ENCODE results near the gene CHPF.
A peak's percentile ranks its signal among the peaks of the same experiment; 100 is the strongest.

CHPF gene

DNA sequence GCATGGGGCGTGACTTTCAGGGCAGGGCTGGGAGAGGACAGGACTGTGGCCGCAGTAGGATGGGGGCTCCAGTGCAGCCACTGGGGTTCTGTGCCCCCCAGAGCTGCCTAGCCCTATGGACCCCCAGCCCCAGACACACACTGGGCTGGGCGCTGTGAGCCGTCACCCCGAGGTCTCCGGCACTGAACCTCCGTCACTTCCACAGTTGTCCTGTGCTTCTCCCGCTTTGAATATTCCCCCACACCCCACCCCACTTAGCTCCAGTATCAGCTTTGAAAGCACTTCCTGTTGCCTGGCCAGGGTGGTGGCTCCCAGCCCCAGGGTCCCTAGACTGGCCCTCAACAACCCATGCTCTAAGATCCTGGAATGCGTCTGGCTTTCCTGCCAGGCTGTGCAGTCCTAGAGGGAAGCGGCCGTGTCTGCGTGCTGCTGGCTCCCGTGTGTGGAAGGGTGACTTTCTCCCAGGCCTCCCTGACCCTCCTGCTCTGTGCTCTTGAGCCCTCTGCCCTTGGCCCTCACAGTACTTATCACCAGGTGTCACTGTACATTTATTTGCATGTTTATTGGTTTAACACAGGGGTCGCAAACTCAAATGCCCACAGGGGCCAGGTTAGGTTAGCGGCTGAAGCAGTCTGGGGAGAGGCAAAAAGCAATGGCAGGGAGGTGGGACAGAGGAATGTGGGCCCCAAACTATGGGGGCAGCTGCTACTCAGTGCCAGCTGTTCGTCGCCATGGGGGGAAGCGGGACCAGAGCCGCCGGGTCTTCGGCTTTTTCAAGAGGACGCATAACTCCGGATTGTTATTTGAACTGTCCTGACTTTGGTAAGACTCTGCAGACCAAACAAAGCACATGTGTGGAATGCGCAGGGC is 17.8 kb upstream of the CHPF start:
- Histone ChIP-seq H3K4me3 (ENCODE audit: low read depth, low read length) (peak overlapping the region; percentile 1), H2BK120ac (ENCODE audit: insufficient read depth, low read length, poor library complexity) (peak overlapping the region; percentile 12), H3K18ac (ENCODE audit: low read length) (peak overlapping the region; percentile 40), H3K27ac (ENCODE audit: low read depth, low read length) (peak overlapping the region; percentile 67), H2BK5ac (ENCODE audit: low read depth, low read length, poor library complexity) (peak overlapping the region; percentile 8), H3K4ac (ENCODE audit: low read depth, low read length) (no peak overlapping the region), H4K8ac (ENCODE audit: low read depth, low read length) (peak overlapping the region; percentile 3), H2AK5ac (ENCODE audit: low read length) (peak overlapping the region; percentile 16), H3K9me3 (ENCODE audit: insufficient read depth, low read depth, low read length) (peaks cover 1% of the 10 kb centered on the region), H3K9ac (ENCODE audit: low read length) (no peak overlapping the region), H4K91ac (ENCODE audit: low read depth, low read length) (peak overlapping the region; percentile 16), H3K23ac (ENCODE audit: low read length) (no peak overlapping the region), H3K14ac (ENCODE audit: low read length) (peak overlapping the region; percentile 13), H2BK12ac (ENCODE audit: low read length) (peak overlapping the region; percentile 43), H3K79me2 (ENCODE audit: control insufficient read depth, insufficient read depth, low read length, poor library complexity) (no peaks in the 10 kb centered on the region), H3K36me3 (ENCODE audit: control insufficient read depth in 1 of 2, insufficient read depth in 2 of 2, low read length in 2 of 2) (peaks cover 71 to 76% of the 10 kb centered on the region in 2 experiments), H3K27me3 (ENCODE audit: insufficient read depth, low read length) (no peaks in the 10 kb centered on the region), H3K4me1 (ENCODE audit: control insufficient read depth in 1 of 2, insufficient read depth in 2 of 2, low read length in 2 of 2) (peaks cover 22% of the 10 kb centered on the region in 2 experiments), H4K12ac (ENCODE audit: low read depth, low read length) (no peak overlapping the region), H3K79me1 (ENCODE audit: low read length) (peaks cover 11% of the 10 kb centered on the region), H3K4me2 (ENCODE audit: low read length) (no peak overlapping the region), H2AFZ (ENCODE audit: insufficient read depth, low read length, poor library complexity) (no peak overlapping the region)
- DNase-seq = no peak
- WGBS (ENCODE audit: extremely low coverage, insufficient coverage, insufficient read length) = no CpG with 5 or more reads among the region's 24 CpGs

DNA sequence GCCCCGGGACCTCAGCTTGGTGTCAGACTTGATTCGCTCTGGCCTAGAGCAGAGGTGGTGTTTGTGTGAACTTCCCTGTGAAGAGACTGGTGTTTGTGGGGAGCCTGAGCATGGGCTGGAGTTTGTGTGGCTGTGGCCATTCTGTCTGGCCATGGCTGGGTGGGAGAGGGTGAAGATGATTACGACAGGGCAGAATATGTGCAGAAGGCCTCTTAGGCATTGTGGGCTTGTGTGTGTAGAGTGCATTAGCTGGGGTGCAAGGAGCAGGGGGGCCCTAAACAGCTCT is 17.2 kb upstream of the CHPF start:
- Histone ChIP-seq H3K9me3 (ENCODE audit: insufficient read depth, low read depth, low read length) (peaks cover under 1% of the 10 kb centered on the region), H2BK120ac (ENCODE audit: insufficient read depth, low read length, poor library complexity) (peak overlapping the region; percentile 12), H3K36me3 (ENCODE audit: control insufficient read depth in 1 of 2, insufficient read depth in 2 of 2, low read length in 2 of 2) (peaks cover 74 to 76% of the 10 kb centered on the region in 2 experiments), H3K79me1 (ENCODE audit: low read length) (peaks cover 11% of the 10 kb centered on the region), H2AFZ (ENCODE audit: insufficient read depth, low read length, poor library complexity) (no peak overlapping the region), H4K8ac (ENCODE audit: low read depth, low read length) (peak overlapping the region; percentile 3), H3K27ac (ENCODE audit: low read depth, low read length) (peak overlapping the region; percentile 67), H3K79me2 (ENCODE audit: control insufficient read depth, insufficient read depth, low read length, poor library complexity) (no peaks in the 10 kb centered on the region), H4K91ac (ENCODE audit: low read depth, low read length) (peak overlapping the region; percentile 16), H3K4me3 (ENCODE audit: low read depth, low read length) (peak overlapping the region; percentile 1), H3K4me1 (ENCODE audit: control insufficient read depth in 1 of 2, insufficient read depth in 2 of 2, low read length in 2 of 2) (peaks cover 22% of the 10 kb centered on the region in 2 experiments), H2AK5ac (ENCODE audit: low read length) (peak overlapping the region; percentile 16), H2BK5ac (ENCODE audit: low read depth, low read length, poor library complexity) (peak overlapping the region; percentile 8), H3K23ac (ENCODE audit: low read length) (no peak overlapping the region), H2BK12ac (ENCODE audit: low read length) (peak overlapping the region; percentile 43), H3K14ac (ENCODE audit: low read length) (peak overlapping the region; percentile 13), H3K9ac (ENCODE audit: low read length) (no peak overlapping the region), H3K4ac (ENCODE audit: low read depth, low read length) (no peak overlapping the region), H4K12ac (ENCODE audit: low read depth, low read length) (no peak overlapping the region), H3K27me3 (ENCODE audit: insufficient read depth, low read length) (no peaks in the 10 kb centered on the region), H3K4me2 (ENCODE audit: low read length) (no peak overlapping the region), H3K18ac (ENCODE audit: low read length) (peak overlapping the region; percentile 40)
- no peak for DNase-seq
- WGBS (ENCODE audit: extremely low coverage, insufficient coverage, insufficient read length) = no CpG with 5 or more reads among the region's 3 CpGs

DNA sequence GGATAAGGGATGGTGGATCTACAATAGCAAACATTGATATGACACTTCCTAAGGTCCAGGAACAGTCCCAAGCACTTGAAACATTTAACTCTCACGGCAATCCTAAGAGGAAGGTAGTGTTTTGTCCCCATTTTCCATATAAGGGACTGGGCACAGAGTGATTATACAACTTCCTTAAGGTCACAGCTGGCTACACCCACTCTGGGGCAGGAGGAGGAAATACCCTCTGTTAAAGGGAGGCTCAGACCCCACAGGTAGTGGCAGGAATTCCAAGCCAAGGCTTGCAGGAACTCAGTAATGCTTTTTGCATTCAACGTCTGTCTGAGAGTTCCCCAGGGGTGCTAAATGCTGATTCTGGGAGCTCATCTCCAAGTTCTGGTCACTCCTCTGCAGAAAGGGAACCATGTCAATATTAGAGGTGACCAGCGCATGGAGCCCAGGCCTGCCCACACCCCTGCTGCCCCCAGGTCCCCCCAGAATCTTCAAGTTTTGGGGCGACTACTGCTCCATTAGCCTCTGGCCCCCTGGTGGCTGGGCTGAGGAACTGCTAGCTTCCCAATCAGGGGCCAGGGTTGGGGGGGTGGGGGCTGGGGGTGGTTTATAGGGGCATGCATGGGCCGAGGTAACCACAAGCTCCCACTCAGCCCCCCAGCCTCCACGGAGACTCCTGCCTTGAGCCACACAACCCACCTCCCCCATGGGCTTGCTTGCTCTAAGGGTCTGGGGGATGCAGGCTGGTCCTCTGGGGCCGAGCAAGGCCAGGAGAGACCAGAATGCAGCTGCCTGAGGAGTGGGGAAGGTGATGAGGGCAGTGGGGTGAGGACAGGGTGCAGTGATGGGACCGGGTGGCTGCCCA is 16.7 kb upstream of the CHPF start:
- H2AK5ac ChIP-seq (ENCODE audit: low read length) = no peak overlapping the region
- H2AFZ ChIP-seq (ENCODE audit: insufficient read depth, low read length, poor library complexity) = no peak overlapping the region
- no peak overlapping the region for H4K8ac ChIP-seq (ENCODE audit: low read depth, low read length)
- peaks cover 11% of the 10 kb centered on the region for H3K79me1 ChIP-seq (ENCODE audit: low read length)
- no peak overlapping the region for H3K4me2 ChIP-seq (ENCODE audit: low read length)
- H3K18ac ChIP-seq (ENCODE audit: low read length) = no peak overlapping the region
- no peak overlapping the region for H3K27ac ChIP-seq (ENCODE audit: low read depth, low read length)
- H3K36me3 ChIP-seq (ENCODE audit: control insufficient read depth in 1 of 2, insufficient read depth in 2 of 2, low read length in 2 of 2) = peaks cover 70 to 75% of the 10 kb centered on the region in 2 experiments
- peaks cover 22% of the 10 kb centered on the region in 2 experiments for H3K4me1 ChIP-seq (ENCODE audit: control insufficient read depth in 1 of 2, insufficient read depth in 2 of 2, low read length in 2 of 2)
- H2BK120ac ChIP-seq (ENCODE audit: insufficient read depth, low read length, poor library complexity) = no peak overlapping the region
- no peak overlapping the region for H3K14ac ChIP-seq (ENCODE audit: low read length)
- peak overlapping the region; percentile 1 for H4K91ac ChIP-seq (ENCODE audit: low read depth, low read length)
- H2BK5ac ChIP-seq (ENCODE audit: low read depth, low read length, poor library complexity) = no peak overlapping the region
- H3K4me3 ChIP-seq (ENCODE audit: low read depth, low read length) = no peak overlapping the region
- H2BK12ac ChIP-seq (ENCODE audit: low read length) = no peak overlapping the region
- no peak overlapping the region for H3K4ac ChIP-seq (ENCODE audit: low read depth, low read length)
- H3K23ac ChIP-seq (ENCODE audit: low read length) = no peak overlapping the region
- H3K79me2 ChIP-seq (ENCODE audit: control insufficient read depth, insufficient read depth, low read length, poor library complexity) = no peaks in the 10 kb centered on the region
- H3K9ac ChIP-seq (ENCODE audit: low read length) = no peak overlapping the region
- WGBS (ENCODE audit: extremely low coverage, insufficient coverage, insufficient read length) = no CpG with 5 or more reads among the region's 8 CpGs
- no peak for DNase-seq
- H3K27me3 ChIP-seq (ENCODE audit: insufficient read depth, low read length) = no peaks in the 10 kb centered on the region
- H3K9me3 ChIP-seq (ENCODE audit: insufficient read depth, low read depth, low read length) = no peaks in the 10 kb centered on the region
- H4K12ac ChIP-seq (ENCODE audit: low read depth, low read length) = no peak overlapping the region

DNA sequence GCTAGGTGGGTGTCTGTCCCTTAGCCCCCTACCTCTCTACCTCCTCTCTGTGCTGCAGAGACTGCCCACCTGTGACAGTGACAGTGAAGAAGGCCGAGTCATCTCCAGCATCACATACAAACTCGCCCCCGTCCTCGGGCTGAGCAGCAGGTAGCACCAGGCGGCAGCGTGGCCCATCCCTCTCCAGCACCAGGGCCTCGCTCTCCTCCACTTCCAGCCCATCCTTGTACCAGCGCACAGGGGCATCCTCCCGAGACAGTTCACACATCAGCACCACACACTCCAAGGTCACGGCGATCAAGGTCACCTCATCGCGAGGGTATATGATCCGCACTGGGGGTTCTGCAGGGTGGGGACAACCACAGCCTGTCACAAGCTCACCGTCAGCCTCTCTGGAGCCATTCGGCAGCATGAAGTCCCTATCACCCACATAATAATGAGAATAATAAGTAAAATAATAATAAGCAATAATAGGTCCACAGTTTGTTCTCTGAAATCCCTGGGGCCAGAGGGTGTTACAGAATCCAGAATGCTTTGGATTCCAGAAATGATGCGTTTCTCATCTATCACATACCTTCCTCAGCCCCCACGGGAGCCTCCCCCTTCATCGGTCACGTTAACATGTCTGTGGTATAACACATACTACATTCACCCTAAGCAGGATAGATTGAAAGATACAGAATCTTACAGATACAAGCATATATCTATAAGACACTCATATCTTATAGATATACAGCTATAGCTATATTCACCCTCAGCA is 15.7 kb upstream of the CHPF start:
- Histone ChIP-seq H3K27ac (ENCODE audit: low read depth, low read length) (no peak overlapping the region), H3K23ac (ENCODE audit: low read length) (no peak overlapping the region), H3K4me3 (ENCODE audit: low read depth, low read length) (no peak overlapping the region), H2AFZ (ENCODE audit: insufficient read depth, low read length, poor library complexity) (no peak overlapping the region), H3K9me3 (ENCODE audit: insufficient read depth, low read depth, low read length) (no peaks in the 10 kb centered on the region), H3K27me3 (ENCODE audit: insufficient read depth, low read length) (no peaks in the 10 kb centered on the region), H2BK5ac (ENCODE audit: low read depth, low read length, poor library complexity) (no peak overlapping the region), H2AK5ac (ENCODE audit: low read length) (no peak overlapping the region), H2BK12ac (ENCODE audit: low read length) (no peak overlapping the region), H2BK120ac (ENCODE audit: insufficient read depth, low read length, poor library complexity) (no peak overlapping the region), H3K14ac (ENCODE audit: low read length) (no peak overlapping the region), H3K4me1 (ENCODE audit: control insufficient read depth in 1 of 2, insufficient read depth in 2 of 2, low read length in 2 of 2) (peaks cover 22% of the 10 kb centered on the region in 2 experiments), H3K36me3 (ENCODE audit: control insufficient read depth in 1 of 2, insufficient read depth in 2 of 2, low read length in 2 of 2) (peaks cover 65 to 71% of the 10 kb centered on the region in 2 experiments), H3K18ac (ENCODE audit: low read length) (no peak overlapping the region), H3K4ac (ENCODE audit: low read depth, low read length) (no peak overlapping the region), H3K9ac (ENCODE audit: low read length) (no peak overlapping the region), H3K79me2 (ENCODE audit: control insufficient read depth, insufficient read depth, low read length, poor library complexity) (no peaks in the 10 kb centered on the region), H3K4me2 (ENCODE audit: low read length) (no peak overlapping the region), H4K12ac (ENCODE audit: low read depth, low read length) (no peak overlapping the region), H4K91ac (ENCODE audit: low read depth, low read length) (no peak overlapping the region), H3K79me1 (ENCODE audit: low read length) (peaks cover 11% of the 10 kb centered on the region), H4K8ac (ENCODE audit: low read depth, low read length) (no peak overlapping the region)
- no CpG with 5 or more reads among the region's 20 CpGs for WGBS (ENCODE audit: extremely low coverage, insufficient coverage, insufficient read length)
- peak in 1 of 2 donors; percentile 48 for DNase-seq
